HS-27A (cell line): ENCODE measurements around the gene SLC39A3.

ENCODE experiments used
- DNase-seq: peaks from one replicate; pipeline ENCODE4 v3.0.0-alpha.2; 2012; ENCODE audit warnings: low read depth, missing footprints

The SLC39A3 gene, protein sequence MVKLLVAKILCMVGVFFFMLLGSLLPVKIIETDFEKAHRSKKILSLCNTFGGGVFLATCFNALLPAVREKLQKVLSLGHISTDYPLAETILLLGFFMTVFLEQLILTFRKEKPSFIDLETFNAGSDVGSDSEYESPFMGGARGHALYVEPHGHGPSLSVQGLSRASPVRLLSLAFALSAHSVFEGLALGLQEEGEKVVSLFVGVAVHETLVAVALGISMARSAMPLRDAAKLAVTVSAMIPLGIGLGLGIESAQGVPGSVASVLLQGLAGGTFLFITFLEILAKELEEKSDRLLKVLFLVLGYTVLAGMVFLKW

GRCh38 chr19:2739602-2740313 is at the start of gene SLC39A3:
Gene SLC39A3 (minus strand): TSS chr19:2740017. CDS start chr19:2737257, 2,760 bp downstream.
- peak; percentile 90 for DNase-seq

DNA sequence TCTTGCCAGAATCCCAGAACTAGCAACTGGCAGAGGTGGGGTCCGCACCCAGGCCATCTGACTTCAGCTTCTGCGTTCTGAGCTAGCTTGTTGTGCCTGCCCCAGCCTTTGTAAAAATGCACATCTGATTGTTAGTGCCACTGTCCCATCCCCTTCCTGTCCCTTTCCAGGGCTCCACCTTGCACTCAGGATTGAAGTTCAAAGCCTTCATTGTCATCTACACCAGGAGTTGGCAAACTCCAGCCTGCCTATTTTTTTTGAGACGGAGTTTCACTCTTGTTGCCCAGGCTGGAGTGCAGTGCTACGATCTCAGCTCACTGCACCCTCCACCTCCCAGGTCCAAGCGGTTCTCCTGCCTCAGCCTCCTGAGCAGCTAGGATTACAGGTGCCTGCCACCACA is 48.4 kb upstream of the SLC39A3 start:
- no peak for DNase-seq

GRCh38 chr19:2787115-2787514 is 47.3 kb upstream of the SLC39A3 start:
- no peak for DNase-seq

DNA sequence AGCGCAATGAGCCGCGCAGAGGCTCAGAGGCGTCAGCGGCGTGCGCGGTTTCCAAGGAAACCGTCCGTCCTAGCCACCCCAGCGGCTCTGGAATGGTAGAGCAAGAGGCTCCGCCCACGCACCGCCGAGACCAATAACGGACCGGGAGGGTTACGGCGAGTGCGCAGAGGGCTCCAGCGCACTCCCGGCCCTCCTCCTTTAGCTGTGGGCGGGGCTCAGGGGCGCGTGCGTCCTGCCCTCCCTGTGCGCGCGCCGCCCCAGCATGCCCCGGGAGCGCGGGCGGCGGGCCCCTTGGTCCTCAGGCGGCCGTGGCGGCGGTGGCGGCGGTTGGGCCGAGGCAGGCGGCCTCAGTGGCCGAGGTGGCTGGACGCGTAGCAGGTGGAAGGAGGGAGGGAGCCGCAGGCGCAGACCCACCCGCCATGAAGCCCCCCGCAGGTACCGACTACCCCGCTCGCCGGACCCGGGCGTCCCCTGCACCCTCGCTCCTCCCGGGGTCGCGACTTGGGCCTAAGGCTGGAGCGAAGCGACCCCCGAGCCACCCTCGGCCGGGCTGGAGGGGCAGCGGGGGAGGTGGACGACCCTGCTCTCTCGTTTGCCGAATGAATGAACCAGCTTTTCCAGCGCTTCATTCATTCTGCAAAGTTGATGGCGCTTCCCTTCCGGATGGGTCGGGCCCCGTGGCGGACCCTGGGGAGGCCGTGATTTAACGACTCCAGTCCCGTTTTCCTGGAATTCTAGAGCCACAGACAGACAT is 45.6 kb upstream of the SLC39A3 start, which contains the start of gene THOP1:
THOP1 (plus strand) TSS at position 260 of the 754 bp plus-strand sequence; CDS start at position 420, 160 bp downstream.
- peak; percentile 85 for DNase-seq

DNA sequence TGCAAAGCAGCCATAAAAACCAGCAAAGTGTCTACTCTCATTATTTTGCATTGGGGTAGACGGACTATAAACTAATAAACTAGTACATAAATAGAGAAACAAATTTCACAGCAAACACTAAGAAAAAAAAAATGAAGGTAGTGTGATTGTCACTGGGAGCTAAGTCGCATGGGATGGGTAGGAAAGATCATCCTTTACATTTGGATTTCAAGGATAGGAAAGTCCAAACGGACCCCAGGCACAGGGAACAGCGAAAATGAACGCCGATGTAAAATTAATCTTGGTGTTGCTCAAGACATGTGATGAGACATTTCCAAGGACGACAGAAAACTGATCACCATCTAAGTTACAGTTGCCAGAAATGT is 43.9 kb upstream of the SLC39A3 start:
- no peak for DNase-seq

DNA sequence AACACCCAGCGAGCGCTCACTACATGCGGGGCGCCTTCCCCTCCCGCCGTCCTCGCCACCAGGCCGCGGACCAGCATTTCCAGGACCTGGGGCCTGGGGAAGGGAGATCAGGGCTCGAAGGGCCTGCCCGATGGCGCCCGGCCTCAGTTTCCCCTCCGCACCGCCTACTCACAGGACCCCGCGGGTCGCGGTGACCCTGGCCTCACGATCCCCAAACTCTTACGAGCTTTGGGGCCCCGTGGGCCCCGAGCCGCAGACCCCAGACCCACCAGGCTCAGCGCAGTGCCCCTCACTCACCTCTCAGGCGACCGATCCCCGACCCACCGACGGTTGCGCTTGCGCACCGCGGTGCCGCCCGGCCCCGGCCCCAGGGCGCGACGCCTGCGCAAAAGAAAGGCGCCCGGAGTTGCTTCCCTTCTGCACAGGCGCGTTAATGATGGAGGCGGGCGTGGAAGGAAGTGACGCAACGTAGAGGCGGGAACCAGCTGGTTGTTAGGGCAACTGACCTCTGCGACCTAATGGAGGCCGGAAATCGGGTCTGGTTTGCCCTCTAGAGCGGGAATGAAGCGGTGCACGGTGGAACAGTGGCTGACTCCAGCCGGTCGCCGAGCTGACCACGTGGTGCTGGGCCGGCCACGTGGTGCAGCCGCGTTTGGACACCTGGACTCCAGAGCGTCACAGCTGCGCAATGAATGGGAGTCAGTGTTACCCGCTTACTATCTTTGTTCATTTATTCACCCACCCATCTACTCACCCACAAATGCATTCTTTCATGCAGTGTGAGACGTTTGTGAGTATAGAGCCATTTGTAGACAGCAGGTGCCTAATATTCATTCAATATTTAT is 43.3 kb upstream of the SLC39A3 start, which contains the start of gene SGTA:
SGTA (minus strand) TSS at position 338 of the 845 bp plus-strand sequence. CDS start 14,205 bp downstream, outside the sequence.
- DNase-seq: peak; percentile 94

GRCh38 chr19:2782329-2782935 is 42.6 kb upstream of the SLC39A3 start:
- no peak for DNase-seq

GRCh38 chr19:2780284-2780683 is 40.5 kb upstream of the SLC39A3 start:
- no peak for DNase-seq

GRCh38 chr19:2779121-2779740 is 39.4 kb upstream of the SLC39A3 start:
- no peak for DNase-seq

DNA sequence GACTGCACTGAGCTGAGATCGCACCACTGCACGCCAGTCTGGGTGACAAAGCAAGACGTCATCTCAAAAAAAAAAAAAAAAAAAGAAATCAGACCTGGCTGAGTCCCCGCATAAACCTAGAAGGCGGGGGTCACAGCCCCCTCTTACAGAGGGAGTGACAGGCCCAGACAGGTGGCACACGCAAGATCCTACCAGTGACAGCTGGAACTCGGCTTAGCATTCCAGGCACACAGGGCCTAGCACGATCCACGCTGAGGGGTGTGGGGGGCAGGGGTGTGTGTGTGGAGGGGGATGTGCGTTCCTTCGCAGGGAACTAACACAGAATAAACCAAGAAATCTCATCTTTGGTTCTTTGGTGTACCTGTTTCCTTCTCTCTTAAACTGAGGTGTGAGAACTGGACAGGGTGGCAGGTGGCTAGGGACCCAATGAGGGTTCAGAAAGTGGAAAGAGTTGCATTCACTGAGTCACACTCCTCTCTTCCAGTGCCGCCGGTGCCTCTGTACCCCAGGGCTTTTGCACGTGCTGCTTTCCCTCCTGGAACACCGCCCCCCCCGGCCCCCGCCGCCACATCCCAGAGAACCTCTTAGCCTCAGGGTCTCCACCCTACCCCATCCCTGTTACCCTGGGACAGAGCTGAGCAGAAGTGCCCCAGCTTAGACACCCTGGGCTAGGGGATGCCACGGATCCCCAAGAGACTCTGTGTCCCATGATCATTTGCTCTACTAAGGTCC is 38.3 kb upstream of the SLC39A3 start:
- no peak for DNase-seq

DNA sequence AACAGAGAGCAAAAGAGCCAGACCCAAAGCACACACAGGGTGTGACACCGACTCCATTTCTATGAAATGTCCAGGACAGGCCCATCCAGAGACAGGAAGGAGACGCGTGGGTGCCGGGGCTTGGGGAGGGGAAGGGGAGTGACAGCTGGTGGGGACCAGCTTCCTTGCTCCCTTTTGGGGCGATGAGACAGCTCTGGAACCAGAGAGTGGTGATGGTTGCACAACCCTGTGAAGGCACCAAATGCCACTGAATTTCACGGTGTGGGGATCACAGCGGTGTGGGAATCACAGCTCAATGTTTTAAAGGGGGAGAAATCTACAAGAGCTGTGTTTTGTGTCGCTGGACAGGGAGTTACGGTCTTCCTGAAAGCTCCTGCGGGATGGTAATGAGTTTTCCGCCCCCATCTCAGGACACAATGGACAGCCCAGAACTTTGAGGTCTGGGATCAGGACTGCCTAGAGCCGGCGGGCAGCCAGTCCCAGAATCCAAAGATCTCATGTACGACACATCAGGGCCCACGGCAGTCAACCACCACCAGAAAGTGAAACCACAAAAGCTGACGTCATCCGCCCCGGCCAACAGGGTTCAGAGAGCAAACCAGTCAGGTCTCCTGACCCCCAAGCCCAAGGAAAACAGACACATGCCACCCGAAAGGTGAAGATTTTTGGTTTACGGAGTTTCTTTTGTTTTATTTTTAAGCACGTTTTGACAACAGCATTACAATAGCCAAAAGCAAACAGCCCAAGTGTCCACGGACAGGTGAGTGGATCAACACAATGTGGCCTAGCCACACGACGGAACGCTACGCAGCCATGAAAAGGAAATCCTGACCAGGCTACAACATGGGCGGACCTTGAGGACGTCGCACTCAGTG is 36.0 kb upstream of the SLC39A3 start:
- no peak for DNase-seq

GRCh38 chr19:2774953-2775555 is 35.2 kb upstream of the SLC39A3 start:
- DNase-seq: no peak

GRCh38 chr19:2774083-2774679 is 34.4 kb upstream of the SLC39A3 start:
- DNase-seq: no peak

GRCh38 chr19:2771786-2772674 is 32.2 kb upstream of the SLC39A3 start:
- no peak for DNase-seq

DNA sequence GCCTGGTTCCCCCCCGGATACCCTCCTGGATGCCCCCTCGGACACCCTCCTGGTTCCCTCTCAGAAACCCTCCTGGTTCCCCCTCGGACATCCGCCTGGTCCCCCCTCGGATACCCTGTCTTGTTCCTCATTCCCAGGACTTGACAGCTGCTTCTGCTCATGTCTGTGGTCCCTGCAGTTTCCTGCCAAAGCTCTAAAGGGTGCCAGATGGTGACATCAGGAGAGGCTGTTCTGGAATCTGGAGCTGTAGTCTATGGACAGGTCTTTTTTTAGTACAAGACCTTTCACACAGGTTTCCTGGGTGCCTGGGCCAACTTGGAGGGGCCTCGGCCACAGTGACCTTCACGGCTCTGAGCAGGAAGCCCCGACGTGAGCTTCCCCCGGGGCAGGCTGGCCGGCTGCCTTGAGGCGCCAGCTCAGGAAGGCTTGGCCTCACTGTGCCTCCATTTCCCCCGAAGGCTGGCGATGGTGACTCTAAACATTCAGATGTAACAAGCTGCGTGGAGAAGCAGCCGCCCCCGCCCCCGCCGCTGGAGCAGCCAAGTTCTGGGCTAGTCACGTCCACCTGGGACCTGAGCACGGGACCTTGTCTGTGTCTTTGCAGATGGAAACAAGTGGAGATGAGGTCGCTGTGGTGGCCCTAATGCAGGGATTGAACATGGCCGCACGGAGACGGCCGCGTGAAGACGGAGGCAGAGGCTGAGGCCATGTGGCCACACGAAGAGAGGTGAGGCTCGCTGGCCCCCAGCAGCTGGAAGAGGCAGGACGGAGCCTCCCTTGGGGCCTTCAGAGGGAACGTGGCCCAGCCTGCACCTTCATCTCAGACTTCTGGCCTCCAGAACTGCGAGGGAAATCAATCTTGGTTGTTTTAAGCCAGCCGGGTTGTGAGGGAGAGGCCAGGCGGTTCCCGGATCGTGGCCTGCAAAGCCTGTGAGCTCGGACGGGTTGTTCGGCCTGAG is 30.5 kb upstream of the SLC39A3 start:
- no peak for DNase-seq

GRCh38 chr19:2769218-2769617 is 29.4 kb upstream of the SLC39A3 start:
- DNase-seq: no peak
